Activated CD4-positive, alpha-beta T cell treated with anti-CD3 and anti-CD28 coated beads, Interleukin-2, amount 10 ng/mL, durations not matched to agents 7 days and 5 days (primary cell): ENCODE data around the gene ABCG1. TPM values are rescaled to one million over a fixed set of nuclear protein-coding genes. Genes with fewer than 3 reads are reported as not detected.

Source experiments
- CTCF ChIA-PET: fragments of 350-600 bp; sonication (Branson Sonifier 250); formaldehyde crosslinking; loops from one replicate; lab custom pipeline; 2021; ENCODE audit warnings: antibody characterized with exemption; lab: Charles Lee
- POLR2A ChIA-PET: fragments of 350-600 bp; sonication (Branson Sonifier 250); formaldehyde crosslinking; loops from one replicate; lab custom pipeline; 2021; ENCODE audit warnings: antibody characterized with exemption; lab: Charles Lee
- DNase-seq: peaks from one replicate; pipeline ENCODE4 v3.0.0-alpha.2; 2020
- H3K27ac Mint-ChIP-seq: one replicate; pipeline ENCODE4 v1.8.0; 2021; ENCODE audit warnings: mild to moderate bottlenecking, moderate library complexity, mixed read lengths
- H3K27me3 Mint-ChIP-seq: one replicate; pipeline ENCODE4 v1.8.0; 2021; ENCODE audit warnings: mixed read lengths
- H3K36me3 Mint-ChIP-seq: one replicate; pipeline ENCODE4 v1.8.0; 2021; ENCODE audit warnings: low read depth, mixed read lengths
- H3K4me1 Mint-ChIP-seq: one replicate; pipeline ENCODE4 v1.8.0; 2021; ENCODE audit warnings: mixed read lengths
- H3K4me3 Mint-ChIP-seq: one replicate; pipeline ENCODE4 v1.8.0; 2021; ENCODE audit warnings: mild to moderate bottlenecking, moderate library complexity, mixed read lengths
- H3K9me3 Mint-ChIP-seq: one replicate; pipeline ENCODE4 v1.8.0; 2021; ENCODE audit warnings: mixed read lengths
- total RNA-seq, 2 experiments: library from RNA; stranded (reverse); gene quantifications; one replicate each; pipeline ENCODE4 v1.2.3, GENCODE V29; 2021

Gene ABCG1
- total RNA-seq, 2 experiments from 2014 or later: 10.2 to 12.3 TPM

DNA sequence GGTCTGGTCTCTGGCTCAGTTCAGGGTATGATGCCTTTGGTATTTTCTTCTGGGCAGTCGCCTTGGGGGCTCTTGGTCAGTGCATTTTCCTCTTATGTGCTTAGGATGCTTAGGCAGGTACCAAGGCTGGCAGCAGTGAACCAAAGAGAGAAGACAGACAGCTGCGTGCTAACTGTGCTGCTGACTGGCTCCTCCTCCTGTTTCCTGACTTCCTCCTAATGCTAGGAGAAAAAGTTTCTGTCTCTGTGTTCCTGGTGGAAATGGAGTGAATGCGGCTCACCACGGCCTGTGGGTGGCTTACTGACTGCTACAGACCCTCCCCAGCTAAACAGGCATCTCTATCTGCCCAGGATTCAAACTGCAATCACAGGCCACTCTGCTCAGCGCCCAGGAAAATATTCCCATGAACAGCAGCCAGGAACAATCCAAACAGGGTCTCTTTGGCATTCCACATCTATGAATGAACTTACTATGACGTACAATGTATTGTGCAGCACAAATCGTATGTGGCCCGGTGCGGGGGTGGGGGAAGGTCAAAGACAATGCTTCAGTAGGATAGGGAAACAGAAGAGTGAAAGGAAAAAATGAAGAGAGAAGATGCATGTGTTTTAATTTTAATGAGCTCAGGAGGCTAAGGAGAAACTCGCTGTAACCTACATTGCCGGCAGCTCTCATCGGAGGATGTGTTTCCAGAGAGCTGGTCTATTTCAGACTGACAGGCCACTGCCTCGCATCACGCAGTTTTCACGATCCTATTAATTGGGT is 2.8 kb downstream of the ABCG1 start:
- Mint-ChIP-seq H3K4me1 (peaks cover 45% of the 10 kb centered on the region), H3K4me3 (no peak overlapping the region), H3K36me3 (peaks cover 21% of the 10 kb centered on the region), H3K27me3 (no peaks in the 10 kb centered on the region), H3K27ac (no peak overlapping the region), H3K9me3 (peaks cover 4% of the 10 kb centered on the region)
- no peak for DNase-seq
- POLR2A ChIA-PET: interaction anchor here (0.7 to 1.5 kb wide), 2 partner anchors 13 to 187 kb away, joined by 3 to 5 read pairs; no protein-coding TSS in a partner anchor
- CTCF ChIA-PET: interaction anchor here (1.0 to 1.4 kb wide), 6 partner anchors 8 to 33 kb away, joined by 3 to 9 read pairs (median 4); no protein-coding TSS in a partner anchor

DNA sequence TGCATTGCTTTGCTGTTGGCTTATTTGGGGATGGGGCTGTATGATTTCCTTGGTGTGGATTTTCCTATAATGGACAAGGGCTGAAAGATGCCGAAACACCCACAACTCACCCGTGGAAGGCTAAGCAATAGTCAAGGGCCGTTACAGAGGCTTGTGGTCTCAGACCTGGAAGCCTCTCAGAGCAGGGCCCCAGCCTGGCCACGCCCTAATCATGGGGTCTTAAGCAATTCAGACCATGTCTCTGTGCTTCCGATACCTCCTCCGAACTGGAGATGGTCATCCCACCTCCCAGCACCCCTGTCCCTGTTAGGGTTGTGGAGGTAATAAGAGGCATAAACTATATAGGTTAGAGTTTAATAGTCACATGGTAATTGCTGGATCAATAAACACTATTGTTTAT is 3.4 kb downstream of the ABCG1 start:
- H3K4me3 Mint-ChIP-seq: no peak overlapping the region
- POLR2A ChIA-PET: interaction anchor here (0.7 kb wide), 1 partner anchor 186 kb away, joined by 3 read pairs; no protein-coding TSS in a partner anchor
- peaks cover 23% of the 10 kb centered on the region for H3K36me3 Mint-ChIP-seq
- no peak overlapping the region for H3K27ac Mint-ChIP-seq
- CTCF ChIA-PET: interaction anchor here (1.1 to 1.4 kb wide), 2 partner anchors 30 to 34 kb away, joined by 3 to 4 read pairs; no protein-coding TSS in a partner anchor
- H3K4me1 Mint-ChIP-seq: peaks cover 51% of the 10 kb centered on the region
- peaks cover 4% of the 10 kb centered on the region for H3K9me3 Mint-ChIP-seq
- H3K27me3 Mint-ChIP-seq: no peaks in the 10 kb centered on the region
- no peak for DNase-seq

DNA sequence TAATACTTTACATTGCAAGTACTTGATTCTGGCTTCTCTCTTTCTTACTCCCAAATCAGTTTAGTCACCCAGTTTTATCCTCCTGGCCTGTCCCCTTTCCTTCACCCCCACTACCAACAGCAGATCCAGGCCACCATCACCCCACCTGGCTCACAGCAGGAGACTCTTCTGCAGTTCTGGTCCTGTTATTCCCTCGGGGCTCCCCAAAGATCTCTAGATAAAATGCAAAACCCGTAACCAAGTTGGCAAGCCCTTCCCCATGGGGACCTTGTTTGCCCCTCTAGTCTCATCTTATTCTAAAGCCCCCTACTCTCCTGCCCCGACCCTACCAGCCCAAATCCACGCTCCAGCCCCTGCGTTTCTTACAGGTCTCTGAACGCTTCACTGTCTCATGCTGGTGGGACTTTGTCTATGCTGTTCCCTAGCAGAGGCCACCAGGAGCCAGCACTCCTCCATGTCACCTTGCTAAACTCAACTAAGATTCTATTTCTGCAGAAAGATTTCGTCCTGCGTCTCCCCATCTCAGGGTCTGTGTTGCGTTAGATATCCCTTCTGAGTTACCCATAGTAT is 4.0 kb downstream of the ABCG1 start:
- peaks cover 27% of the 10 kb centered on the region for H3K36me3 Mint-ChIP-seq
- CTCF ChIA-PET: interaction anchor here (3.8 kb wide), 1 partner anchor 12 kb away, joined by 18 read pairs; no protein-coding TSS in a partner anchor
- peaks cover 8% of the 10 kb centered on the region for H3K9me3 Mint-ChIP-seq
- no peak overlapping the region for H3K27ac Mint-ChIP-seq
- H3K4me1 Mint-ChIP-seq: peaks cover 56% of the 10 kb centered on the region
- H3K27me3 Mint-ChIP-seq: no peaks in the 10 kb centered on the region
- POLR2A ChIA-PET: interaction anchor here (0.6 kb wide), 1 partner anchor 563 kb away, joined by 4 read pairs; no protein-coding TSS in a partner anchor
- H3K4me3 Mint-ChIP-seq: no peak overlapping the region
- DNase-seq: no peak

DNA sequence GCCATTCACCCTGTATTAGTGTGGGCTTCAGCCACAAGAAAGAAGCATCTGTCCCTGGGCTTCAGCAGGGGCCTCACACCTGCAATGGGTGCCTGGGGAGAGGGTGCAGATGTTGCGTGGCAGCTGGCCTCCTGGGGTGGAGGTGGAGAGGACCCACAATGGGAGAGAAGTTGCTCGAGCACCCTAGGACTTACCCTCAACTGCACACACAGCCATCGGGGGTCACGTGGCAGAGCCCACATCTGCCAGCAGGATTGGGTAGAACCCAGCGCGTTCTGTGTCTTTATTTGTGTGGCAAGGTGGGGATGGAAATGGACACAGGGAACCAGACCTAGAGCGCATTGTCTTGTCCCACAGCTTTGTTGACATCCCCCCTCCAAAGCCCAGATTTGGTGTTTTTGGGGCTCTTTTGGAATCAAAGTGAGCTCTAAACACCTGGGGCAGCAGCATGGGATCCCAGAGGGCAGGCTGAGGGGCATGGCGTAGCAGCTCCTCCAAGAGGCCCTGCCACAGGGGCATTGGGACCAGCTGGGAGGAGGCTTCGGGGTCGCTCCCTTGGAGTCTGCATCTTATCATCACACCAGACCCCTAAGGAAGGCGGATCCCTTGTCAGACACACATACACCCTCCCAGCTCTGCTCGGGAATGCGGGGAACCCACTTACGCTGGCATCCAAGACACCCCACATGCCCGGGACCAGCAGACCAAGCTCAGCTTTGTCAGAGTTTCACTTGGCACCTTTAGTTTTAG is 5.1 kb downstream of the ABCG1 start:
- no peak for DNase-seq
- ChIA-PET CTCF (interaction anchor here (0.9 to 3.8 kb wide), 5 partner anchors 11 to 39 kb away, joined by 3 to 18 read pairs (median 7); no protein-coding TSS in a partner anchor), POLR2A (interaction anchor here (0.6 kb wide), 1 partner anchor 9 kb away, joined by 3 read pairs; no protein-coding TSS in a partner anchor)
- Mint-ChIP-seq H3K4me1 (peaks cover 67% of the 10 kb centered on the region), H3K9me3 (peaks cover 9% of the 10 kb centered on the region), H3K4me3 (no peak overlapping the region), H3K27me3 (no peaks in the 10 kb centered on the region), H3K27ac (no peak overlapping the region), H3K36me3 (peaks cover 29% of the 10 kb centered on the region)

DNA sequence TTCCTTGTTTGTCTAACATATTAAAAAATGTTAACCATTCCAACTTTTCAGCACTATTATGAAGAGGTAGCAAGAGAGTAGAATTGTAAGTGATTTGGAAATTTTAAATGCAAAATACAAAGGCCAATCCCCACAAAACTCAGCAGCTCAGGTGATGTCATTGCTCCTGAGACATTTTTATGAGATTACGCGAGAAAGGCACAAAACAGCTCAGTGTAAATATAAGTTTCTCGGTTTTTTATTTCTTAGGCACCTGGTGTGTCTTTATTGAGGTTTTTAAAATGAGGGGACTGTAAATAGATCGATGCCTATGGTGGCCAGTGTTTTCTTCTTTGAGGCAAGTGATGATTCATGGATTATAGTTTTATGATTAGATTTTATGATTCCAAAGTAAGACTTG is 6.1 kb downstream of the ABCG1 start:
- Mint-ChIP-seq H3K27ac (no peak overlapping the region), H3K9me3 (peaks cover 9% of the 10 kb centered on the region), H3K4me3 (no peak overlapping the region), H3K36me3 (peaks cover 29% of the 10 kb centered on the region), H3K27me3 (no peaks in the 10 kb centered on the region), H3K4me1 (peaks cover 76% of the 10 kb centered on the region)
- DNase-seq: no peak
- POLR2A ChIA-PET: no interaction called here
- CTCF ChIA-PET: interaction anchor here (1.2 to 3.8 kb wide), 3 partner anchors 10 to 40 kb away, joined by 3 to 18 read pairs (median 11); no protein-coding TSS in a partner anchor

DNA sequence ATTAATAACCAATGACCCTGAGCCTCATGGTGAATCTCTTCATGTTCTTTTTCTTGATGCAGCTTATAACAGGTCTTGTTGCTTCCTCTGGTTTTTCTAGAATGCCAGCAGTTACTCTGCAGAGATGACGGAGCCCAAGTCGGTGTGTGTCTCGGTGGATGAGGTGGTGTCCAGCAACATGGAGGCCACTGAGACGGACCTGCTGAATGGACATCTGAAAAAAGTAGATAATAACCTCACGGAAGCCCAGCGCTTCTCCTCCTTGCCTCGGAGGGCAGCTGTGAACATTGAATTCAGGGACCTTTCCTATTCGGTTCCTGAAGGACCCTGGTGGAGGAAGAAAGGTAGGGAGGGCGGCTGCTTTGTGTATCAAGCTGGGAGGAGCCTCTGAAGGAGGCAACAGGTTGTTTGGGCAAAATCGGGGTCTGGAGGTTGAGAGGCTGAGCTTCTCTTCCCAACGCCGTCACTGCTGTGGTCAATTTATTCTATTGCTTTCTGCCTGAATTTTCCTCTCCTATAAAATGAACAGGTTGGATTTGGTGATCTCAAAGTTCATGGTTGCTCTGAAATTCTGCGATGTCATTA is 6.7 kb downstream of the ABCG1 start:
- H3K4me1 Mint-ChIP-seq: peaks cover 76% of the 10 kb centered on the region
- no peak overlapping the region for H3K27ac Mint-ChIP-seq
- no peak for DNase-seq
- CTCF ChIA-PET: interaction anchor here (1.6 to 3.8 kb wide), 2 partner anchors 9 to 33 kb away, joined by 6 to 18 read pairs; no protein-coding TSS in a partner anchor
- POLR2A ChIA-PET: no interaction called here
- H3K9me3 Mint-ChIP-seq: peaks cover 9% of the 10 kb centered on the region
- no peak overlapping the region for H3K4me3 Mint-ChIP-seq
- peaks cover 29% of the 10 kb centered on the region for H3K36me3 Mint-ChIP-seq
- no peaks in the 10 kb centered on the region for H3K27me3 Mint-ChIP-seq

DNA sequence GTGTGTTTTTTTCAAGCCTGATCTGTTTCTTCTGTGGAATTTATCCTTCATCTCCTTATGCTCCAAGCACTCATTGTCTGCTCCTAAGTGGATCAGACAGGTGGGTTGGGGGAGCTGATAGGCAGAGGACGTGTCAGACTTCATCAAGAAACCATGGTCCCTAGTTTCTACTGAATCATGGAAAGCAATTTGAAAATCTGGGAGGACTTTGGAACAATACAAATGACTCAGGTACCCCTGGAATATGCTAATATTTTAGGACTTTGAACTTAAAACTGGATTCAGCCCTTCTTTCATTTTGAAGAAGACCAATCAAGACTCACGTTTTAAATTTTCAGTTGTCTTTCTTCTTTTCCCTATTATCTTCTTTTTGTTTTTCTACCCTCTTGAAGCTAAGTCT is 7.7 kb downstream of the ABCG1 start:
- ChIA-PET CTCF (interaction anchor here (1.6 to 3.8 kb wide), 2 partner anchors 8 to 34 kb away, joined by 6 to 18 read pairs; no protein-coding TSS in a partner anchor), POLR2A (no interaction called here)
- Mint-ChIP-seq H3K4me3 (no peak overlapping the region), H3K36me3 (peaks cover 29% of the 10 kb centered on the region), H3K27me3 (no peaks in the 10 kb centered on the region), H3K27ac (no peak overlapping the region), H3K9me3 (peaks cover 9% of the 10 kb centered on the region), H3K4me1 (peaks cover 78% of the 10 kb centered on the region)
- DNase-seq: no peak

DNA sequence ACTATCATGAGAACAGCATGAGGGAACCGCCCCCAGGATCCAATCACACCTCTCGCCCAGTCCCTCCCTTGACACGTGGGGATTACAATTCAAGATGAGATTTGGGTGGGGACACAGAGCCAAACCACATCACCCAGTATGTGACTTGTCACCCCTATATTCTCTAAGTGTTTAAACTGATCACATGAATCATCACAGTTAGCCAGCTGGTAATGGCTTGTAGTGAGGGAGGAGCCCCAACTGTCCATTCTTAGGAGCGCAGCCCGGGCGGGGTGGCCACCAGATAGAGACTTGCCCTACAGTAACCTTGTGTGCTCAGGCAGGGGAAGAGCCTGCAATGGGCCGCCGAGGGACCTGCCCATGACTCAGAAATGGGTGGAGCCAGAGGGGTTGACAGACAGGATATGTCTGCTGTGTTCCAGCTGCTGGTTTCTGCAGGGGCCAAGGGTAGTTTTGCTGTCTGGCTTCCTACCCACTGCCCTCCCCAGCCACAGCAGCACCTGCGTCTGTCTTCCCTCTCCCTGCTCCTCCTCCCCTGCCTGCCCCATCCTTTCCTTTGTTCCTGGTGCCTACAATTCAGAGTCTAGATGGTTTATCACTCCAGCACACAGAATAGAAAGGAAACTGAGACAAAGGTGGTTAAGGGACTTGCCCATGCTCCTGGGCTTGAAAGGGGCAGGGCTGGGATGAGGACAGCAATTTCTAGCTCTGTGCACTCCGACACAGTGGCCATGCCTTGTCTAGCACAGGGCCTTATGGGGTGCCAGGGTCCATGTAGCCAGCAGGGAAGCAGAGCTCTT is 9.2 kb downstream of the ABCG1 start:
- Mint-ChIP-seq H3K27ac (peak overlapping the region; percentile 85), H3K36me3 (peaks cover 36% of the 10 kb centered on the region), H3K4me3 (peak overlapping the region; percentile 40), H3K4me1 (peaks cover 85% of the 10 kb centered on the region), H3K27me3 (no peaks in the 10 kb centered on the region), H3K9me3 (peaks cover 9% of the 10 kb centered on the region)
- POLR2A ChIA-PET: no interaction called here
- DNase-seq: peak; percentile 92
- CTCF ChIA-PET: interaction anchor here (0.8 to 2.2 kb wide), 3 partner anchors 10 to 35 kb away, joined by 3 to 13 read pairs (median 4); no protein-coding TSS in a partner anchor

DNA sequence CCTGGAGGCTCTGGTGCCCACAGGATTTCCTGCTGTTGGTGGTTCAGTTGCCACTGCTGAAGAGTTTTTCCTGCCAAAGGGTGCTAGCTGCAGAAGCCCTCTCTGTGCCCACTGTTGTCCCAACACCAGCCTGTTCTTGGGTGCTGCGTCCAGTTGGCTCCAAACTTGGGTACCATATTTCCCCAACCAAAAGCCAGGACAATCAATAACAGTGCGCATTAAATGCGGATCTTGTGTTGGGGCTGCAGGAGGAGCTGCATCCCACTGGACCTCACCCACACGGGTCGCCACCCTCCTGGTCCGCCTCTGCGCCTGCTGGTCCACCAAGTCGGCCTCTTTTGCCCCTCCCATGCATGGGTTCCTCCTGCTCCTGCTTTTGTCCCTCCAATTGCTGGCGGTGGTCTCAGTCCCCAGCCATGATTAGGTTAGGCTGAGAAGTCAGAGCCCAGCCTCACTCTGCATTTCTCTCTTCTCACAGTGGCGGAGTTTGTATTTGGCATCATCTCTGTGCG is 9.8 kb downstream of the ABCG1 start:
- Mint-ChIP-seq H3K36me3 (peaks cover 36% of the 10 kb centered on the region), H3K4me3 (peak overlapping the region; percentile 40), H3K27ac (peak overlapping the region; percentile 85), H3K27me3 (no peaks in the 10 kb centered on the region), H3K9me3 (peaks cover 9% of the 10 kb centered on the region), H3K4me1 (peaks cover 87% of the 10 kb centered on the region)
- POLR2A ChIA-PET: no interaction called here
- CTCF ChIA-PET: interaction anchor here (0.8 to 2.2 kb wide), 5 partner anchors 7 to 35 kb away, joined by 3 to 13 read pairs (median 7); partner anchors contain the start of gene ABCG1
- DNase-seq: no peak

DNA sequence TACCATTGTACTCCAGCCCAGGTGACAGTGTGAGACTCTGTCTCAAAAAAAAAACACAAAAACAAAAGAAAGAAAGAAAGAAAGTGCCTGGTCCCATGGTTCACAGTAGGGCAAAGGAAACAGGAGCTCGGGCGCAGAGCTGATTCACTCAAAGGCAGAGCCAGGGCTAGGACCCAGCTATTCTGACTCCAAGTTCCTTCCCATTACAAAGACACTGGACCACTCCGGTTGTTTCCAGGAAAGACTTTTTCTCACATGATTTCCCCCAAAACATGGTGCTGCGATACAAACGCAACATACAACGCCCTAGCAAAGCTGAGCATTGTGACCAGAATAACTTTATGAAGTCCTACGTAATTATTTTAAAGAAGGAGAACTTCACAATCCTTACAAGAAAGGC is 10.7 kb downstream of the ABCG1 start:
- Mint-ChIP-seq H3K36me3 (peaks cover 36% of the 10 kb centered on the region), H3K27me3 (no peaks in the 10 kb centered on the region), H3K4me3 (no peak overlapping the region), H3K9me3 (peaks cover 9% of the 10 kb centered on the region), H3K4me1 (peaks cover 96% of the 10 kb centered on the region), H3K27ac (no peak overlapping the region)
- DNase-seq: no peak
- ChIA-PET POLR2A (interaction anchor here (0.6 kb wide), 1 partner anchor 64 kb away, joined by 5 read pairs; no protein-coding TSS in a partner anchor), CTCF (interaction anchor here (1.1 to 2.2 kb wide), 6 partner anchors 8 to 85 kb away, joined by 3 to 13 read pairs (median 6); partner anchors contain the start of gene ABCG1)

DNA sequence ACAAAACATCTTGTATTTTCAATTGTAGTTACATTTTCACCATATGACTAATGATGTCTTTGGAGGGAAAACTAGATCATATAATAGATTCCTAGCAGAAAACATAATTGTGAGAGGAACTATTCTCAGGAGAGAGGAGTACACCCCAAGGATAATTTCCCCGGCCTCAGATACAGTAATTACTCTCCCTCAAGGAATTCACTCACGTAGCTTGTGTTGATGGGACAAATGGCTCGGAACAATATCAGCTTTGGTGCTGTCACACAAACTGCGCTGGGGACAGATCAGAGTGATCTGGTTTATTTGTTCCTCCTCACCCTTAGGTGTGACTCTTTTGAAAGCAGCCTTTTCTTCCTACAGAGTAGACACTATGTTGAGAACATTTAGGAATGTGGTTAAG is 11.2 kb downstream of the ABCG1 start:
- no peak overlapping the region for H3K27ac Mint-ChIP-seq

More for the DNA sequence above, 11.2 kb downstream of the ABCG1 start:
- Mint-ChIP-seq H3K36me3 (peaks cover 33% of the 10 kb centered on the region), H3K4me3 (no peak overlapping the region), H3K9me3 (peaks cover 9% of the 10 kb centered on the region), H3K4me1 (peaks cover 96% of the 10 kb centered on the region), H3K27me3 (no peaks in the 10 kb centered on the region)
- ChIA-PET POLR2A (interaction anchor here (0.6 kb wide), 1 partner anchor 65 kb away, joined by 5 read pairs; no protein-coding TSS in a partner anchor), CTCF (interaction anchor here (1.1 to 1.8 kb wide), 4 partner anchors 9 to 85 kb away, joined by 3 to 9 read pairs (median 5); partner anchors contain the start of gene ABCG1)
- no peak for DNase-seq
